Neural progenitor cell (in vitro differentiated cells): ENCODE results near the gene CHTF18.

Experiments
- EZH2 ChIP-seq: fragments of 200-600 bp; sonication (generic); IDR thresholded peaks from 2 replicates; pipeline ENCODE4 v1.6.1; 2017; ENCODE audit warnings: antibody characterized with exemption, mild to moderate bottlenecking, moderate library complexity
- EZH2phosphoT487 ChIP-seq: fragments of 200-600 bp; sonication (generic); IDR thresholded peaks from 2 replicates; pipeline ENCODE4 v1.6.1; 2017; ENCODE audit warnings: antibody characterized with exemption
- TF ChIP-seq, protein P1 (sequence below): fragments of 200-600 bp; sonication (generic); IDR thresholded peaks from 2 replicates; pipeline ENCODE4 v1.5.1; 2017; ENCODE audit warnings: antibody characterized with exemption, mild to moderate bottlenecking

DNA sequence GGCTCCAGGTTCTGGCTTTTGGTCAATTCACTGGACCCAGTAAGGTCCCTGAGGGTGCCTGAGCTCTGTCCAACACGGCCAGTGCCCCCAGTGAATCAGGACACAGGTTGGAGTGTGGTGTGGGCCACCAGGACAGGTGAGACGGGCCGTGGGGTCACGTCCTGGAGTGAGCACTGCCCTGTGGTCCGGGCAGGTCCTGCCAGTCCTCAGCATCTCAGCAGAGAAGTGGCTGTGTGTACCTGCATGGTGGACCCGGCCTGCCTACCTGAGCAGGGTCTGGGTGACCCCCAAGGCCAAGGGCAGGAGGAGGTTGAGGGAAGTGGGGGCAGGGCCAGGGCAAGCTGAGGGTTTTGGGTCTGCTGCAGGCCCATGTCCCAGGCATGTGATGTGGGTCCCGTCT lies 14.0 kb downstream of the CHTF18 start:
- TF ChIP-seq, protein P1, sequence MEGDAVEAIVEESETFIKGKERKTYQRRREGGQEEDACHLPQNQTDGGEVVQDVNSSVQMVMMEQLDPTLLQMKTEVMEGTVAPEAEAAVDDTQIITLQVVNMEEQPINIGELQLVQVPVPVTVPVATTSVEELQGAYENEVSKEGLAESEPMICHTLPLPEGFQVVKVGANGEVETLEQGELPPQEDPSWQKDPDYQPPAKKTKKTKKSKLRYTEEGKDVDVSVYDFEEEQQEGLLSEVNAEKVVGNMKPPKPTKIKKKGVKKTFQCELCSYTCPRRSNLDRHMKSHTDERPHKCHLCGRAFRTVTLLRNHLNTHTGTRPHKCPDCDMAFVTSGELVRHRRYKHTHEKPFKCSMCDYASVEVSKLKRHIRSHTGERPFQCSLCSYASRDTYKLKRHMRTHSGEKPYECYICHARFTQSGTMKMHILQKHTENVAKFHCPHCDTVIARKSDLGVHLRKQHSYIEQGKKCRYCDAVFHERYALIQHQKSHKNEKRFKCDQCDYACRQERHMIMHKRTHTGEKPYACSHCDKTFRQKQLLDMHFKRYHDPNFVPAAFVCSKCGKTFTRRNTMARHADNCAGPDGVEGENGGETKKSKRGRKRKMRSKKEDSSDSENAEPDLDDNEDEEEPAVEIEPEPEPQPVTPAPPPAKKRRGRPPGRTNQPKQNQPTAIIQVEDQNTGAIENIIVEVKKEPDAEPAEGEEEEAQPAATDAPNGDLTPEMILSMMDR, result no peak
- TF ChIP-seq EZH2phosphoT487, result no peak
- TF ChIP-seq EZH2, result no peak
